GM12801 (cell line): ENCODE measurements around the gene HNRNPCL2.
"Not testable (repeated sequence)": the region's sequence is repeated elsewhere in the genome, so short reads cannot be mapped to it uniquely, and the experiment has no call there.

ENCODE experiments used
- CTCF ChIP-seq: IDR thresholded peaks from one replicate; pipeline ENCODE4 v1.5.1; 2011; ENCODE audit warnings: control low read depth; ENCODE audit not compliant: insufficient read length; ENCODE audit errors: extremely low read depth

HNRNPCL2 gene

GRCh38 chr1:13116754-13117153 lies at the start of gene HNRNPCL2:
Gene HNRNPCL2 (minus strand): TSS chr1:13116854. CDS start chr1:13116400, 454 bp downstream.
- TF ChIP-seq CTCF: not testable (repeated sequence)

- TF ChIP-seq CTCF: not testable (repeated sequence)
Observed at GRCh38 chr1:13165531-13165930, 48.9 kb upstream of the HNRNPCL2 start, which contains the start of gene HNRNPCL4. Gene HNRNPCL4 (minus strand): TSS chr1:13165631. CDS start chr1:13165467, 164 bp downstream.

GRCh38 chr1:13155909-13156308 lies 39.3 kb upstream of the HNRNPCL2 start, which contains the start of gene PRAMEF26:
Gene PRAMEF26 (minus strand): TSS chr1:13156009. CDS start chr1:13153095, 2,914 bp downstream.
- not testable (repeated sequence) for TF ChIP-seq CTCF

- not testable (repeated sequence) for TF ChIP-seq CTCF
Observed at GRCh38 chr1:13070474-13070873, 46.2 kb downstream of the HNRNPCL2 start, which contains the start of gene PRAMEF25. Gene PRAMEF25 (plus strand): TSS chr1:13070774. CDS start chr1:13073694, 2,920 bp downstream.
